ENCODE data around the gene ACAA1.

Gene ACAA1, protein sequence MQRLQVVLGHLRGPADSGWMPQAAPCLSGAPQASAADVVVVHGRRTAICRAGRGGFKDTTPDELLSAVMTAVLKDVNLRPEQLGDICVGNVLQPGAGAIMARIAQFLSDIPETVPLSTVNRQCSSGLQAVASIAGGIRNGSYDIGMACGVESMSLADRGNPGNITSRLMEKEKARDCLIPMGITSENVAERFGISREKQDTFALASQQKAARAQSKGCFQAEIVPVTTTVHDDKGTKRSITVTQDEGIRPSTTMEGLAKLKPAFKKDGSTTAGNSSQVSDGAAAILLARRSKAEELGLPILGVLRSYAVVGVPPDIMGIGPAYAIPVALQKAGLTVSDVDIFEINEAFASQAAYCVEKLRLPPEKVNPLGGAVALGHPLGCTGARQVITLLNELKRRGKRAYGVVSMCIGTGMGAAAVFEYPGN

DNA sequence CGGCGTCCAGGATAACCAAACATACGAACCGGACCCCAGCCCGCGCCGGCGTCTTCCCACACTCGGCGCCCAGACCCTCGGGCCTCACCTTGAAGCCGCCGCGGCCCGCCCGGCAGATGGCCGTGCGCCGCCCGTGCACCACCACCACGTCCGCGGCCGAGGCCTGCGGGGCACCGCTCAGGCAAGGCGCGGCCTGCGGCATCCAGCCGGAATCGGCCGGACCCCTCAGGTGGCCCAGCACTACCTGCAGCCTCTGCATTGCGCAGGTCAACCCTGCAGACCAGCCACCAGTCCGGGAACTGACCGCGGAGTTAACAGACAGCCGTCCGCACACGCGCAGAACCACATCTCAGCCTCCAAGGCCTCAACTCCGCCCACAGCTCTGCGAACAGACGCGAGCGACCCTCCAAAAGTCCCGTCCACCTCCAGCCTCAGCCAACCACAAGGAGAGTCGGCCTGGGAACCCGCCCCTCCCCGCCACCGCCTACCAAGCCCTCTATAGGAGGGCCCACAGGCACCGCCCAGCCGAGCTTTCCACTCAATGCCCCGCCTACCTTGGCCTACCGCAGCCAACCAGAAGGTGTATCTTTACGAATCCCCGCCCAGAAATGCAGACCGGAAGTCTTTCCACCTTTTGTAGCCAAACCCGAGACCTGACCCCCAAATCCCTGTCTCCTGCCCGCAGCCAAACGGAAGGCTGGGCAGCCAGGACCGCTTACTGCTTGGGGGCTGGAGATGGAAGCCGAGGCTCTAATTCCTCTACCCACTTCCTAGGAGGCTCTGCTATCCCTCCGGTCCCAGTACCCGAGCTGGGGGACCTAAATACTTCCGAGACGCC is at the start of gene ACAA1:
ACAA1 (minus strand) TSS at position 351 of the 838 bp plus-strand sequence; CDS start at position 259, 92 bp downstream.
- DNase-seq (ENCODE audit: low read depth): peak; percentile 99
- TF ChIP-seq, protein P1, sequence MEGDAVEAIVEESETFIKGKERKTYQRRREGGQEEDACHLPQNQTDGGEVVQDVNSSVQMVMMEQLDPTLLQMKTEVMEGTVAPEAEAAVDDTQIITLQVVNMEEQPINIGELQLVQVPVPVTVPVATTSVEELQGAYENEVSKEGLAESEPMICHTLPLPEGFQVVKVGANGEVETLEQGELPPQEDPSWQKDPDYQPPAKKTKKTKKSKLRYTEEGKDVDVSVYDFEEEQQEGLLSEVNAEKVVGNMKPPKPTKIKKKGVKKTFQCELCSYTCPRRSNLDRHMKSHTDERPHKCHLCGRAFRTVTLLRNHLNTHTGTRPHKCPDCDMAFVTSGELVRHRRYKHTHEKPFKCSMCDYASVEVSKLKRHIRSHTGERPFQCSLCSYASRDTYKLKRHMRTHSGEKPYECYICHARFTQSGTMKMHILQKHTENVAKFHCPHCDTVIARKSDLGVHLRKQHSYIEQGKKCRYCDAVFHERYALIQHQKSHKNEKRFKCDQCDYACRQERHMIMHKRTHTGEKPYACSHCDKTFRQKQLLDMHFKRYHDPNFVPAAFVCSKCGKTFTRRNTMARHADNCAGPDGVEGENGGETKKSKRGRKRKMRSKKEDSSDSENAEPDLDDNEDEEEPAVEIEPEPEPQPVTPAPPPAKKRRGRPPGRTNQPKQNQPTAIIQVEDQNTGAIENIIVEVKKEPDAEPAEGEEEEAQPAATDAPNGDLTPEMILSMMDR (IDR thresholded peaks at IDR 0.05; ENCODE audit: low read length, missing control alignments): no peak

DNA sequence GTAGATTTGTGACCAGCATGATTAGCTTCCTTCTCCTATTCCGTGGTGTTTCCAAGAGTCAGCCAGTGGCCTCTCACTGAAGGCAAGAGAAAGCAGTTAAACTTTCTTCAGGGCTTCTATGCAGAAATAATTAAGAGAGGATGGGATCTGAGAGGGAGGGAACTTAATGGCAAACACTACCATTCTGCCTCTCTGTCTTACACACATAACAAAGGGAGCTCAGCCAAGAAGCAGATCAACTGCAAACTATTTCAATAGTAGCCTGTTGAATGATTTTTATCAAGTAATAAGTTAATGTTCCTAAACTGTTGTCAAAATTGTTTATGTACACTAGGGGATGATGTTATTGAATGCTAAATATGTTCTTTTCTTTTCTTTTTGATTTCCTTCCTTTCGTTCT is 40.3 kb upstream of the ACAA1 start:
- TF ChIP-seq, protein P1 (IDR thresholded peaks at IDR 0.05; ENCODE audit: low read length, missing control alignments): no peak
- DNase-seq (ENCODE audit: low read depth): no peak
- no peak overlapping the region for H3K4me3 ChIP-seq (replicated peaks; ENCODE audit: low read depth, low read length)

More for the DNA sequence above, at the start of gene ACAA1:
- H3K4me3 ChIP-seq (replicated peaks; ENCODE audit: low read depth, low read length): peak within 1 kb of the TSS; percentile 83

DNA sequence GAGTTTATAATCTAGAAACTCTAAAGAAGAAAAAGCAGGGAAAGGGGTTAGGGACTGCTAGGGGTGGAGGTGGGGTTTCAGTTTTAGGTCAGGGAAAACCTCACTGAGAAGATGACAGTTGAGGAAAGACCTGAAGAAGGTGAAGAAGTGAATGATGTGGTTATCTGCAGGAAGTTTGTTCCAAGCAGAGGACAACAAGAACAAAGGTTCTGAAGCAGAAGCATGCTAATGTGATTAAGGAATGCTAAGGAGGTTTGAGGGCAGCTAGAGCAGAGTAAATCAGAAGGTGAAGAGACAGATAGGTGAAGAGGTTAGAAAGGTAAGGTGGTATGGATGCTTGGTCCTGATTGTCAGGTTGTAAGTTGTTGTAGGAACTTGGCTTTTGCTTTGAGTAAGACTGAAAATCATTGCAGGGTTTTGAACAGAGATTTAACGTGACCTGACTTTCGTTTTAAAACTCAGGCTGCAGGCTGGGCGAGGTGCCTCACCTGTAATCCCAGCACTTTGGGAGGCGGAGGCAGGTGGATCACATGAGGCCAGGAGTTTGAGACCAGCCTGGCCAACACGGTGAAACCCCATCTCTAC is 37.0 kb upstream of the ACAA1 start:
- TF ChIP-seq, protein P1 (IDR thresholded peaks at IDR 0.05; ENCODE audit: low read length, missing control alignments): no peak
- H3K4me3 ChIP-seq (replicated peaks; ENCODE audit: low read depth, low read length): no peak overlapping the region
- no peak for DNase-seq (ENCODE audit: low read depth)

DNA sequence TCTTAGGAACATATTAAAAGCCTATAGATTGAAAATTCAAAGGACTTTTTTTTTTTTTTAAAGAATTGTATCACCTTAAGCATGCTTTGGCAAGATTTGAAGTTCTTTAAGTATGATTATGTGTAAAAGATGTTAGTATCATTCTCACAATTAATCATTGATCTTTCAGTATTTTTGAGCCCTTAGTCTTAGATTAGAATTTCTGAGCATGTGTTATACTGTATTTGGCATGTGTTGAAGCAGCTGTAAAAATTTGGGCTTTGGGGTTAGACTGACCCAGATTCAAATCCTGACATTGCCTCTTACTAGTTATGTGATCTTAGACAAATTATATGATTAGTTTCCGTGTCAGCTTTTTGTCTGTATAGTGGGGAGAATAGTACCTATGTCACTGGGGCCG is 34.7 kb upstream of the ACAA1 start:
- H3K4me3 ChIP-seq (replicated peaks; ENCODE audit: low read depth, low read length): no peak overlapping the region
- TF ChIP-seq, protein P1 (IDR thresholded peaks at IDR 0.05; ENCODE audit: low read length, missing control alignments): no peak
- no peak for DNase-seq (ENCODE audit: low read depth)

DNA sequence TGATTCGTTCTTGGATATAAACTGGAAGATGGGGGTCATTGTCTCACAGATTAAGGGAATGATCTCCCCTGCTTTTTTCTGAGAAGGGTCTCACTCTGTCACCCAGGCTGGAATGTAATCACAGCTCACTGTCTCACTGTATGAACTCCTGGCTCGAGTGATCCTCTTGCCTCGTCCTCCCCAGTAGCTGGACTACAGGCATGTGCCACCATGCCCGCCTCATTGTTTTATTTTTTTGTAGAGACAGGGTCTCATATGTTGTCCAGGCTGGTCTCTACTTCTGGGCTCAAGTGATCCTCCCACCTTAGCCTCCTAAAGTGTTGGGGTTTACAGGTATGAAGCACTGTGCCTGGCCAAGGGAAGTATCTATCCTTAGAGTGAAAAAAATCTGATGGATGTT is 33.8 kb upstream of the ACAA1 start:
- H3K4me3 ChIP-seq (replicated peaks; ENCODE audit: low read depth, low read length): no peak overlapping the region
- TF ChIP-seq, protein P1 (IDR thresholded peaks at IDR 0.05; ENCODE audit: low read length, missing control alignments): no peak
- DNase-seq (ENCODE audit: low read depth): no peak

DNA sequence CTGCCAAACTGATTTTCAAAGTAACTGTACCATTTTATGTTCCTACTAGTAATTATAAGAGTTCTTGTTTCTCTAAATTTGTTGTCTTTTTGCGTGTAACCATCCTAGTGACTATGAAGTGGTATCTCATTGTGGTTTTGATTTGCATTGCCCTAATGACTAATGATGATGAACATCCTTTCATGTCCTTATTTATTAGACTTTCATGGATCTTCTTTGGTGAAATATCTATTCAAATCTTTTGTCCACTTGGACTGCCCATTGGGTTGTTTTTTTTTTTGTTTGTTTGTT is 32.0 kb upstream of the ACAA1 start:
- no peak for DNase-seq (ENCODE audit: low read depth)
- TF ChIP-seq, protein P1 (IDR thresholded peaks at IDR 0.05; ENCODE audit: low read length, missing control alignments): no peak
- no peak overlapping the region for H3K4me3 ChIP-seq (replicated peaks; ENCODE audit: low read depth, low read length)

All from fibroblast of pulmonary artery (primary cell).